ENCODE measurements around the gene TRIM13. TPM values are rescaled to one million over a fixed set of nuclear protein-coding genes. Genes with fewer than 3 reads are reported as not detected.

The TRIM13 gene
- total RNA-seq, 1 experiment from 2014 or later, result 14.0 TPM

- peak; percentile 78 for DNase-seq (ENCODE audit: low read depth)
Observed at GRCh38 chr13:49996161-49996915, 504 bp upstream of the TRIM13 start.

- DNase-seq (ENCODE audit: low read depth), result no peak
Observed at GRCh38 chr13:49997955-49998354, 1.1 kb downstream of the TRIM13 start.

GRCh38 chr13:49998714-49999624 lies 2.1 kb downstream of the TRIM13 start:
- no peak for DNase-seq (ENCODE audit: low read depth)

GRCh38 chr13:50001287-50001686 lies 4.4 kb downstream of the TRIM13 start:
- DNase-seq (ENCODE audit: low read depth), result no peak

GRCh38 chr13:50006426-50007135 lies 9.7 kb downstream of the TRIM13 start:
- DNase-seq (ENCODE audit: low read depth), result no peak

GRCh38 chr13:50011461-50011860 lies 14.6 kb downstream of the TRIM13 start:
- DNase-seq (ENCODE audit: low read depth), result no peak

- no peak for DNase-seq (ENCODE audit: low read depth)
Observed at GRCh38 chr13:50012396-50013169, 15.7 kb downstream of the TRIM13 start.

- no peak for DNase-seq (ENCODE audit: low read depth)
Observed at GRCh38 chr13:50014386-50014785, 17.5 kb downstream of the TRIM13 start.

- DNase-seq (ENCODE audit: low read depth), result peak; percentile 18
Observed at GRCh38 chr13:50015258-50015657, 18.4 kb downstream of the TRIM13 start, which contains the start of gene KCNRG. Gene KCNRG (plus strand): TSS chr13:50015444. CDS start chr13:50015494, 50 bp downstream.

GRCh38 chr13:50015750-50016149 lies 18.9 kb downstream of the TRIM13 start:
- no peak for DNase-seq (ENCODE audit: low read depth)

- no peak for DNase-seq (ENCODE audit: low read depth)
Observed at GRCh38 chr13:50016444-50016843, 19.6 kb downstream of the TRIM13 start.

GRCh38 chr13:50017819-50018218 lies 21.0 kb downstream of the TRIM13 start:
- no peak for DNase-seq (ENCODE audit: low read depth)

GRCh38 chr13:50025436-50025835 lies 28.6 kb downstream of the TRIM13 start:
- DNase-seq (ENCODE audit: low read depth), result no peak

- no peak for DNase-seq (ENCODE audit: low read depth)
Observed at GRCh38 chr13:50026788-50027473, 30.1 kb downstream of the TRIM13 start.

GRCh38 chr13:50030315-50030714 lies 33.5 kb downstream of the TRIM13 start:
- no peak for DNase-seq (ENCODE audit: low read depth)

- DNase-seq (ENCODE audit: low read depth), result no peak
Observed at GRCh38 chr13:50033725-50034124, 36.9 kb downstream of the TRIM13 start.

GRCh38 chr13:50037788-50038187 lies 40.9 kb downstream of the TRIM13 start:
- DNase-seq (ENCODE audit: low read depth), result no peak

GRCh38 chr13:50038266-50038665 lies 41.4 kb downstream of the TRIM13 start:
- DNase-seq (ENCODE audit: low read depth), result no peak

- DNase-seq (ENCODE audit: low read depth), result no peak
Observed at GRCh38 chr13:50052478-50052877, 55.6 kb downstream of the TRIM13 start.

- no peak for DNase-seq (ENCODE audit: low read depth)
Observed at GRCh38 chr13:50053844-50054243, 57.0 kb downstream of the TRIM13 start.

- DNase-seq (ENCODE audit: low read depth), result no peak
Observed at GRCh38 chr13:50055454-50055853, 58.6 kb downstream of the TRIM13 start.
